ENCODE results near the gene SP5. TPM values are rescaled to one million over a fixed set of nuclear protein-coding genes. Genes with fewer than 3 reads are reported as not detected.
A peak's percentile ranks its signal among the peaks of the same experiment; 100 is the strongest.

The SP5 gene
- total and polyA plus RNA-seq, 10 of the 15 experiments (the other 5 are each of a cell fraction or from before 2014, with no cell fraction given), result not detected

GRCh38 chr2:170665743-170666142, 49.4 kb upstream of the SP5 start:
- H3K9ac ChIP-seq (ENCODE audit: control insufficient read depth, insufficient read depth, low read length), result no peak overlapping the region
- H3K9me3 ChIP-seq (replicated peaks; ENCODE audit: control insufficient read depth, insufficient read depth, low read length), result no peaks in the 10 kb centered on the region
- no peak overlapping the region for H2AFZ ChIP-seq (ENCODE audit: control insufficient read depth, low read depth, low read length)
- SMC1A ChIA-PET (ENCODE audit: uncharacterized antibody, unreplicated experiment), result no interaction called here
- FAIRE-seq (no peak), ATAC-seq (no peak), DNase-seq (ENCODE audit: low read depth, low spot score) (no peak)
- no peak for TF ChIP-seq NR2C2 (IDR thresholded peaks at IDR 0.05; ENCODE audit: borderline replicate concordance, control insufficient read depth, insufficient read length, low read depth)
- TF ChIP-seq SMAD5 (IDR thresholded peaks at IDR 0.05; ENCODE audit: low read depth), result no peak
- no peak for TF ChIP-seq EGR1 (IDR thresholded peaks at IDR 0.05; ENCODE audit: borderline replicate concordance in 1 of 2, low read depth in 2 of 2, low read length in 2 of 2)
- TF ChIP-seq, protein P1, sequence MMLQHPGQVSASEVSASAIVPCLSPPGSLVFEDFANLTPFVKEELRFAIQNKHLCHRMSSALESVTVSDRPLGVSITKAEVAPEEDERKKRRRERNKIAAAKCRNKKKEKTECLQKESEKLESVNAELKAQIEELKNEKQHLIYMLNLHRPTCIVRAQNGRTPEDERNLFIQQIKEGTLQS (IDR thresholded peaks at IDR 0.05; ENCODE audit: borderline replicate concordance, extremely low read depth, low read depth, low read length), result no peak
- TF ChIP-seq MEF2A (IDR thresholded peaks at IDR 0.05; ENCODE audit: insufficient read depth, low read depth, low read length), result no peak
- no peaks in the 10 kb centered on the region for H3K4me1 ChIP-seq (ENCODE audit: control insufficient read depth, insufficient read depth, low read length)
- no peaks in the 10 kb centered on the region for H4K20me1 ChIP-seq (ENCODE audit: control insufficient read depth, insufficient read depth)
- no TSS peak for BruUV-seq (replicated peaks)
- no peaks in the 10 kb centered on the region for H3K79me2 ChIP-seq (ENCODE audit: control insufficient read depth, insufficient read depth, low read length)
- WGBS (ENCODE audit: insufficient coverage, insufficient replicate concordance, low lambda C conversion rate, missing lambda C conversion rate), result 36% methylated on average over 5 of the region's 5 CpGs
- POLR2A ChIA-PET, result no interaction called here
- no peaks in the 10 kb centered on the region for H3K27me3 ChIP-seq (replicated peaks in 1 of 2; ENCODE audit: control insufficient read depth in 2 of 2, insufficient read depth in 2 of 2, low read length in 1 of 2)
- H3K27ac ChIP-seq (ENCODE audit: control insufficient read depth, insufficient read depth), result no peak overlapping the region
- intact Hi-C loops (cut with micrococcal nuclease; ENCODE audit: unreplicated experiment), result no loop called here
- RAD21 ChIA-PET (ENCODE audit: unreplicated experiment), result no interaction called here
- no peaks in the 10 kb centered on the region for H3K36me3 ChIP-seq (ENCODE audit: control insufficient read depth in 2 of 2, insufficient read depth in 2 of 2, low read length in 1 of 2)
- H3K4me2 ChIP-seq (ENCODE audit: control insufficient read depth, insufficient read depth), result no peak overlapping the region
- in situ Hi-C loops (cut with MboI), result no loop called here
- CTCF ChIA-PET, result interaction anchor here (1.0 kb wide), 1 partner anchor 8 kb away, joined by 3 read pairs; no protein-coding TSS in a partner anchor
- H3K4me3 ChIP-seq, result no peak overlapping the region

DNA sequence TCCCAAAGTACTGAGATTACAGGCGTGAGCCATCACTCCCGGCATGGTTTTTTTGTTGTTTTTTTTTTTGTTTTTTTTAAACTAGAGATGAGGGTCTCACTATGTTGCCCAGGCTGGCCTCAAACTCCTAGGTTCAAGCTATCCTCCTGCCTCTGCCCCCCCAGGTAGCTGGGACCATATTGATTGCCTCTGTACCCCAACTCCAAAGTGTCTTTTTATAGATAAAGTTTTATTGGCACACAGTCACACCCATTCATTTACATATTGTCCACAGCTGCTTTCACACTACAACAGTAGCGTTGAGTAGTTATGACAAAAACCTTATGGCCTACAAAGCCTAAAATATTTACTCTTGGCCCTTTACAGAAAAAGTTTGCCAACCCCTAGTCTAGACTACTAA, 45.2 kb upstream of the SP5 start:
- Histone ChIP-seq H3K79me2 (ENCODE audit: control insufficient read depth, insufficient read depth, low read length) (no peaks in the 10 kb centered on the region), H3K4me1 (ENCODE audit: control insufficient read depth, insufficient read depth, low read length) (no peaks in the 10 kb centered on the region), H2AFZ (ENCODE audit: control insufficient read depth, low read depth, low read length) (no peak overlapping the region), H3K36me3 (ENCODE audit: control insufficient read depth in 2 of 2, insufficient read depth in 2 of 2, low read length in 1 of 2) (no peaks in the 10 kb centered on the region), H4K20me1 (ENCODE audit: control insufficient read depth, insufficient read depth) (no peaks in the 10 kb centered on the region), H3K4me2 (ENCODE audit: control insufficient read depth, insufficient read depth) (no peak overlapping the region), H3K4me3 (no peak overlapping the region), H3K27ac (ENCODE audit: control insufficient read depth, insufficient read depth) (no peak overlapping the region), H3K9me3 (replicated peaks; ENCODE audit: control insufficient read depth, insufficient read depth, low read length) (no peaks in the 10 kb centered on the region), H3K27me3 (replicated peaks in 1 of 2; ENCODE audit: control insufficient read depth in 2 of 2, insufficient read depth in 2 of 2, low read length in 1 of 2) (peaks cover 0 to 1% of the 10 kb centered on the region in 2 experiments; a peak in 1 of 4 replicates), H3K9ac (ENCODE audit: control insufficient read depth, insufficient read depth, low read length) (no peak overlapping the region)
- CTCF ChIA-PET, result interaction anchor here (1.5 kb wide), 1 partner anchor 10 kb away, joined by 4 read pairs; no protein-coding TSS in a partner anchor
- no peak for DNase-seq (ENCODE audit: low read depth, low spot score)
- FAIRE-seq, result no peak
- TF ChIP-seq, protein P2, sequence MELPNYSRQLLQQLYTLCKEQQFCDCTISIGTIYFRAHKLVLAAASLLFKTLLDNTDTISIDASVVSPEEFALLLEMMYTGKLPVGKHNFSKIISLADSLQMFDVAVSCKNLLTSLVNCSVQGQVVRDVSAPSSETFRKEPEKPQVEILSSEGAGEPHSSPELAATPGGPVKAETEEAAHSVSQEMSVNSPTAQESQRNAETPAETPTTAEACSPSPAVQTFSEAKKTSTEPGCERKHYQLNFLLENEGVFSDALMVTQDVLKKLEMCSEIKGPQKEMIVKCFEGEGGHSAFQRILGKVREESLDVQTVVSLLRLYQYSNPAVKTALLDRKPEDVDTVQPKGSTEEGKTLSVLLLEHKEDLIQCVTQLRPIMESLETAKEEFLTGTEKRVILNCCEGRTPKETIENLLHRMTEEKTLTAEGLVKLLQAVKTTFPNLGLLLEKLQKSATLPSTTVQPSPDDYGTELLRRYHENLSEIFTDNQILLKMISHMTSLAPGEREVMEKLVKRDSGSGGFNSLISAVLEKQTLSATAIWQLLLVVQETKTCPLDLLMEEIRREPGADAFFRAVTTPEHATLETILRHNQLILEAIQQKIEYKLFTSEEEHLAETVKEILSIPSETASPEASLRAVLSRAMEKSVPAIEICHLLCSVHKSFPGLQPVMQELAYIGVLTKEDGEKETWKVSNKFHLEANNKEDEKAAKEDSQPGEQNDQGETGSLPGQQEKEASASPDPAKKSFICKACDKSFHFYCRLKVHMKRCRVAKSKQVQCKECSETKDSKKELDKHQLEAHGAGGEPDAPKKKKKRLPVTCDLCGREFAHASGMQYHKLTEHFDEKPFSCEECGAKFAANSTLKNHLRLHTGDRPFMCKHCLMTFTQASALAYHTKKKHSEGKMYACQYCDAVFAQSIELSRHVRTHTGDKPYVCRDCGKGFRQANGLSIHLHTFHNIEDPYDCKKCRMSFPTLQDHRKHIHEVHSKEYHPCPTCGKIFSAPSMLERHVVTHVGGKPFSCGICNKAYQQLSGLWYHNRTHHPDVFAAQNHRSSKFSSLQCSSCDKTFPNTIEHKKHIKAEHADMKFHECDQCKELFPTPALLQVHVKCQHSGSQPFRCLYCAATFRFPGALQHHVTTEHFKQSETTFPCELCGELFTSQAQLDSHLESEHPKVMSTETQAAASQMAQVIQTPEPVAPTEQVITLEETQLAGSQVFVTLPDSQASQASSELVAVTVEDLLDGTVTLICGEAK (IDR thresholded peaks at IDR 0.05; ENCODE audit: borderline replicate concordance), result peak; percentile 57
- no peak for TF ChIP-seq YBX1 (IDR thresholded peaks at IDR 0.05)
- TF ChIP-seq, protein P3, sequence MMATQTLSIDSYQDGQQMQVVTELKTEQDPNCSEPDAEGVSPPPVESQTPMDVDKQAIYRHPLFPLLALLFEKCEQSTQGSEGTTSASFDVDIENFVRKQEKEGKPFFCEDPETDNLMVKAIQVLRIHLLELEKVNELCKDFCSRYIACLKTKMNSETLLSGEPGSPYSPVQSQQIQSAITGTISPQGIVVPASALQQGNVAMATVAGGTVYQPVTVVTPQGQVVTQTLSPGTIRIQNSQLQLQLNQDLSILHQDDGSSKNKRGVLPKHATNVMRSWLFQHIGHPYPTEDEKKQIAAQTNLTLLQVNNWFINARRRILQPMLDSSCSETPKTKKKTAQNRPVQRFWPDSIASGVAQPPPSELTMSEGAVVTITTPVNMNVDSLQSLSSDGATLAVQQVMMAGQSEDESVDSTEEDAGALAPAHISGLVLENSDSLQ (IDR thresholded peaks at IDR 0.05), result no peak
- RAD21 ChIA-PET (ENCODE audit: unreplicated experiment), result no interaction called here
- no TSS peak for BruUV-seq (replicated peaks)
- POLR2A ChIA-PET, result no interaction called here
- in situ Hi-C loops (cut with MboI), result no loop called here
- ATAC-seq, result no peak
- intact Hi-C loops (cut with micrococcal nuclease; ENCODE audit: unreplicated experiment), result no loop called here
- WGBS (ENCODE audit: insufficient coverage, insufficient replicate concordance, low lambda C conversion rate, missing lambda C conversion rate), result 65% methylated on average over 3 of the region's 3 CpGs
- SMC1A ChIA-PET (ENCODE audit: uncharacterized antibody, unreplicated experiment), result no interaction called here

Data from GM12878 (cell line).